HepG2 (cell line): ENCODE data around the gene CTU1. TPM values are rescaled to one million over a fixed set of nuclear protein-coding genes. Genes with fewer than 3 reads are reported as not detected.

Experiments used
- ATAC-seq: fragments of 200-7000 bp; cut with Tn5 transposase; 3 replicates; pipeline ENCODE4 v1.9.1; 2020; ENCODE audit warnings: mild to moderate bottlenecking, moderate library complexity
- BruUV-seq: library from RNA; stranded (reverse); fragments of 400-500 nt; replicated peaks from 2 replicates; lab custom pipeline; 2021; lab: Mats Ljungman, UMichigan
- CTCF ChIA-PET: fragments of 300-600 bp; formaldehyde crosslinking; extraction: SDS; loops from one replicate; lab custom pipeline; 2021; ENCODE audit warnings: low total read pairs, inconsistent platforms, low intra/inter-chr PET ratio; lab: Yijun Ruan, JAX
- POLR2A ChIA-PET: fragments of 350-600 bp; sonication (Branson Sonifier 250); formaldehyde crosslinking; loops from one replicate; lab custom pipeline; 2020; ENCODE audit warnings: antibody characterized with exemption, inconsistent platforms; lab: Yijun Ruan, JAX
- DNase-seq: peaks from one replicate; pipeline ENCODE4 v3.0.0-alpha.2; 2015; ENCODE audit warnings: low spot score
- FAIRE-seq: peaks from 3 replicates; lab custom pipeline; 2011; peaks lifted over from hg19 to GRCh38; lab: Jason Lieb, UNC
- H2AFZ ChIP-seq: one replicate; pipeline ENCODE4 v1.6.1; 2011; ENCODE audit warnings: low read length, inconsistent platforms
- H3K27ac ChIP-seq: fragments of 300-600 bp; 3 replicates; pipeline ENCODE4 v1.8.0; 2011; ENCODE audit warnings: mixed run types, mild to moderate bottlenecking, mixed read lengths, low read length, inconsistent platforms; ENCODE audit not compliant: insufficient read depth; ENCODE audit errors: extremely low read length
- H3K27me3 ChIP-seq, 2 experiments: fragments of 200-600 bp in 1 of 2; 2 replicates in 1 of 2; 3 replicates in 1 of 2; pipeline versions ENCODE4 v1.6.0 to v1.8.0; 2011; ENCODE audit warnings: low read length in 2 of 2, mild to moderate bottlenecking in 2 of 2, moderate library complexity in 2 of 2, inconsistent platforms in 1 of 2; ENCODE audit not compliant: insufficient read depth in 2 of 2, control insufficient read depth in 1 of 2
- H3K36me3 ChIP-seq, 2 experiments: fragments of 200-600 bp in 1 of 2; replicated peaks in 1 of 2; 2 replicates in 1 of 2; 3 replicates in 1 of 2; pipeline versions ENCODE4 v1.5.1 to v1.8.0; 2011; ENCODE audit warnings: low read length in 2 of 2, inconsistent platforms in 1 of 2; ENCODE audit not compliant: insufficient read depth in 2 of 2, control insufficient read depth in 1 of 2
- H3K4me1 ChIP-seq: 2 replicates; pipeline ENCODE4 v1.5.1; 2012; ENCODE audit warnings: low read length, inconsistent platforms; ENCODE audit not compliant: insufficient read depth
- H3K4me2 ChIP-seq: 2 replicates; pipeline ENCODE4 v1.6.0; 2011; ENCODE audit warnings: low read depth, low read length, inconsistent platforms
- H3K4me3 ChIP-seq, 3 experiments: fragments of 200-600 bp in 1 of 3; sonication (generic), shearing (Covaris generic) in 1 of 3; replicated peaks in 1 of 3; 2 replicates each; pipeline ENCODE4 v1.5.1; 2011 to 2016; ENCODE audit warnings: low read length in 3 of 3, inconsistent platforms in 2 of 3, low read depth in 2 of 3, mild to moderate bottlenecking in 2 of 3, control low read depth in 1 of 3, mixed read lengths in 1 of 3; ENCODE audit not compliant: insufficient read depth in 1 of 3
- H3K79me2 ChIP-seq: one replicate; pipeline ENCODE4 v1.6.1; 2011; ENCODE audit warnings: low read length, inconsistent platforms; ENCODE audit not compliant: insufficient read depth
- H3K9ac ChIP-seq: 2 replicates; pipeline ENCODE4 v1.6.0; 2011; ENCODE audit warnings: mild to moderate bottlenecking, low read depth, low read length, inconsistent platforms; ENCODE audit not compliant: insufficient read depth
- H3K9me3 ChIP-seq: 2 replicates; pipeline ENCODE4 v1.5.1; 2012; ENCODE audit warnings: mild to moderate bottlenecking, low read length
- H4K20me1 ChIP-seq: 2 replicates; pipeline ENCODE4 v1.6.0; 2011; ENCODE audit warnings: inconsistent platforms, mild to moderate bottlenecking, low read length, moderate library complexity; ENCODE audit not compliant: insufficient read depth
- ATF7-NPFF ChIP-seq: sonication (generic); formaldehyde crosslinking; IDR thresholded peaks from 2 replicates; pipeline ENCODE4 v1.8.1; 2023; ENCODE audit warnings: mild to moderate bottlenecking, low read depth, missing genetic modification reagents, moderate library complexity
- CERS6 ChIP-seq: sonication (generic); formaldehyde crosslinking; IDR thresholded peaks from 2 replicates; pipeline ENCODE4 v1.5.0; 2020; ENCODE audit warnings: missing genetic modification reagents
- CREB3 ChIP-seq: sonication (generic); formaldehyde crosslinking; IDR thresholded peaks from 2 replicates; pipeline ENCODE4 v1.5.0; 2020; ENCODE audit warnings: missing genetic modification reagents
- FOXP4 ChIP-seq: sonication (generic); formaldehyde crosslinking; IDR thresholded peaks from 2 replicates; pipeline ENCODE4 v1.4.0; 2020; ENCODE audit warnings: missing genetic modification reagents
- IKZF1 ChIP-seq: fragments of 450-650 bp; IDR thresholded peaks from 2 replicates; pipeline ENCODE4 v1.7.1; 2016
- IRF9 ChIP-seq: sonication (generic); formaldehyde crosslinking; IDR thresholded peaks from 2 replicates; pipeline ENCODE4 v1.8.0; 2022; ENCODE audit warnings: missing genetic modification reagents, mild to moderate bottlenecking, borderline replicate concordance
- KDM2A ChIP-seq: sonication (generic); formaldehyde crosslinking; IDR thresholded peaks from 2 replicates; pipeline ENCODE4 v1.4.0; 2020; ENCODE audit warnings: low read depth, missing genetic modification reagents, borderline replicate concordance
- SALL2 ChIP-seq: sonication (generic); formaldehyde crosslinking; IDR thresholded peaks from 2 replicates; pipeline ENCODE4 v1.8.1; 2023; ENCODE audit warnings: mild to moderate bottlenecking, missing genetic modification reagents, inconsistent platforms
- TBP ChIP-seq: sonication (generic); formaldehyde crosslinking; IDR thresholded peaks from 2 replicates; pipeline ENCODE4 v1.5.0; 2020; ENCODE audit warnings: missing genetic modification reagents
- ZC3H4 ChIP-seq: sonication (generic); formaldehyde crosslinking; IDR thresholded peaks from 2 replicates; pipeline ENCODE4 v1.4.0; 2020; ENCODE audit warnings: missing genetic modification reagents, borderline replicate concordance
- ZMAT5 ChIP-seq: sonication (generic); formaldehyde crosslinking; IDR thresholded peaks from 2 replicates; pipeline ENCODE4 v1.5.0; 2020; ENCODE audit warnings: mild to moderate bottlenecking, low read depth, missing genetic modification reagents, borderline replicate concordance
- ZNF619 ChIP-seq: sonication (generic); formaldehyde crosslinking; IDR thresholded peaks from 2 replicates; pipeline ENCODE4 v1.4.0; 2020; ENCODE audit warnings: mild to moderate bottlenecking, missing genetic modification reagents
- ZNF710 ChIP-seq: sonication (generic); formaldehyde crosslinking; IDR thresholded peaks from 2 replicates; pipeline ENCODE4 v1.5.0; 2020; ENCODE audit warnings: mild to moderate bottlenecking, missing genetic modification reagents, borderline replicate concordance
- ZNF83 ChIP-seq: sonication (generic); formaldehyde crosslinking; IDR thresholded peaks from 2 replicates; pipeline ENCODE4 v1.4.0; 2020; ENCODE audit warnings: missing genetic modification reagents, mild to moderate bottlenecking, borderline replicate concordance
- ZSCAN30 ChIP-seq: sonication (generic); formaldehyde crosslinking; IDR thresholded peaks from 2 replicates; pipeline ENCODE4 v1.5.0; 2020; ENCODE audit warnings: mild to moderate bottlenecking, missing genetic modification reagents
- WGBS: methylation state at CpG from one replicate; pipeline ENCODE4 v1.1.6; 2017; ENCODE audit warnings: low lambda C conversion rate; 5-methylcytosine and 5-hydroxymethylcytosine counted together
- in situ Hi-C: cut with HindIII; loops from 2 replicates; pipeline ENCODE4 v1.10.0; 2017; ENCODE audit warnings: low pct_unique_long_range_greater_than_20kb; ENCODE audit not compliant: extremely low pct_ligation_motif_present
- intact Hi-C: fragments of 100-400 bp; cut with micrococcal nuclease; formaldehyde crosslinking; loops from one replicate; pipeline ENCODE4 v1.10.0; 2022; ENCODE audit not compliant: unreplicated experiment
- polyA plus RNA-seq, 8 experiments: library from polyadenylated mRNA; depleted of rRNA in 3 of 8; stranded (reverse) in 7 of 8; unstranded in 1 of 8; fragments of >200 nt; fragmentation: Illumina TruSeq in 4 of 8; extraction: Trizol in 4 of 8; gene quantifications; 2 replicates each; pipeline versions ENCODE4 v1.2.1 to v1.2.3, GENCODE V29; 2011 to 2016; ENCODE audit warnings: low read depth in 4 of 8, missing spikeins in 1 of 8, mixed read lengths in 1 of 8; ENCODE audit not compliant: insufficient read depth in 1 of 8
- total RNA-seq, 5 experiments: library from RNA; depleted of rRNA; stranded (reverse); fragments of >200 nt; fragmentation: Illumina TruSeq; extraction: Trizol; gene quantifications; 2 replicates each; pipeline ENCODE4 v1.2.3, GENCODE V29; 2016; ENCODE audit warnings: low read depth in 1 of 5

CTU1 gene
- total and polyA plus RNA-seq, 2 of the 13 experiments (the other 11 are each of a cell fraction or from before 2014, with no cell fraction given), result 1.9 to 2.9 TPM

GRCh38 chr19:51098365-51099046 lies 9.7 kb downstream of the CTU1 start:
- no peaks in the 10 kb centered on the region for H3K79me2 ChIP-seq
- WGBS, result 97% methylated on average over 58 of the region's 78 CpGs
- H3K9ac ChIP-seq, result no peak overlapping the region
- ChIA-PET POLR2A (no interaction called here), CTCF (interaction anchor here (2.9 kb wide), 1 partner anchor 77 kb away, joined by 16 read pairs; no protein-coding TSS in a partner anchor)
- H4K20me1 ChIP-seq, result 0 out of 2 replicates have a peak, but pooled peaks cover 3% of the 10 kb centered on the region
- H3K4me2 ChIP-seq, result no peak overlapping the region
- H3K9me3 ChIP-seq, result no peaks in the 10 kb centered on the region
- H3K27me3 ChIP-seq, result no peaks in the 10 kb centered on the region; a peak in 1 of 5 replicates
- FAIRE-seq (no peak), ATAC-seq (no peak), DNase-seq (no peak)
- H3K36me3 ChIP-seq, result peaks cover 3 to 18% of the 10 kb centered on the region in 2 experiments; a peak in 3 of 5 replicates
- no TSS peak for BruUV-seq
- H3K4me3 ChIP-seq, result no peak overlapping the region
- no peak overlapping the region for H2AFZ ChIP-seq
- in situ Hi-C loops, result loop anchor here (25.0 kb wide), 1 partner anchor 161 kb away; no protein-coding TSS in a partner anchor
- H3K4me1 ChIP-seq, result peaks cover 10% of the 10 kb centered on the region
- intact Hi-C loops, result no loop called here
- H3K27ac ChIP-seq, result no peak overlapping the region
- TF ChIP-seq CERS6 (CRISPR knock-in tag), result no peak
- no peak for TF ChIP-seq ZNF619 (CRISPR knock-in tag)
- TF ChIP-seq KDM2A (CRISPR knock-in tag), result no peak
- TF ChIP-seq ZC3H4 (CRISPR knock-in tag), result no peak
- no peak for TF ChIP-seq SALL2 (CRISPR knock-in tag)
- TF ChIP-seq TBP (CRISPR knock-in tag), result no peak
- TF ChIP-seq ZNF710 (CRISPR knock-in tag), result no peak
- no peak for TF ChIP-seq IRF9 (CRISPR knock-in tag)
- no peak for TF ChIP-seq ATF7-NPFF (CRISPR knock-in tag)
- no peak for TF ChIP-seq ZSCAN30 (CRISPR knock-in tag)
- TF ChIP-seq ZNF83 (CRISPR knock-in tag), result no peak
- no peak for TF ChIP-seq ZMAT5 (CRISPR knock-in tag)
- no peak for TF ChIP-seq IKZF1
- no peak for TF ChIP-seq CREB3 (CRISPR knock-in tag)
- no peak for TF ChIP-seq FOXP4 (CRISPR knock-in tag)
